ENCODE measurements around the gene MAT2A. TPM values are rescaled to one million over a fixed set of nuclear protein-coding genes. Genes with fewer than 3 reads are reported as not detected.

The MAT2A gene
- total and polyA plus RNA-seq, 9 of the 15 experiments (the other 6 are each of a cell fraction or from before 2014, with no cell fraction given) = 130 to 1,027 (median 240) TPM

DNA sequence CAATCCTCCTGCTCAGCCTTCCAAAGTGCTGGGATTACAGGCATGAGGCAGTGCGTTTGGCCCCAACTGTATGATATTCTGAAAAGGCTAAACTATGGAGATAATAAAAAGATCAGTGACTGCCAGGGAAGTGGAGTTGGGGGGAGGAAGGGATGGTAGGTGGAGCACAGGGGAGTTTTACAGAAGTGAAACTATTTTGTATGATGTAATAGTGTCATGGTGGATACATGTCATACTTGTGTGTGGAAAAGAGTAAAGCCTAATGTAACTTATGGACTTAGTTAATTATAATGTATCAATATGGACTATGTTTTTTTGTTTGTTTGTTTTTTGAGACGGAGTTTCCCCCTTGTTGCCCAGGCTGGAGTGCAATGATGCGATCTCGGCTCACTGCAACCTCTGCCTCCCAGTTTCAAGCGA lies 25.2 kb downstream of the MAT2A start (continued):
- TF ChIP-seq LARP7 (IDR thresholded peaks at IDR 0.05) (no peak), CHD2 (IDR thresholded peaks at IDR 0.05; ENCODE audit: low read depth, low read length) (no peak), ZNF41 (CRISPR knock-in tag; conservative IDR thresholded peaks at IDR 0.05) (peak; percentile 93), ZNF79 (CRISPR knock-in tag; IDR thresholded peaks at IDR 0.05; ENCODE audit: low read depth) (no peak), PHF8 (IDR thresholded peaks at IDR 0.05; ENCODE audit: borderline replicate concordance, low read length) (no peak), ZFPM2 (CRISPR knock-in tag; IDR thresholded peaks at IDR 0.05) (no peak), PTBP1 (IDR thresholded peaks at IDR 0.05; ENCODE audit: low read depth, low read length) (no peak), TARDBP (IDR thresholded peaks at IDR 0.05) (no peak), RBM25 (IDR thresholded peaks at IDR 0.05; ENCODE audit: low read depth, low read length, severe bottlenecking) (no peak), MBD2 (IDR thresholded peaks at IDR 0.05; ENCODE audit: borderline replicate concordance, low read depth) (no peak), CBX3 (IDR thresholded peaks at IDR 0.05; ENCODE audit: borderline replicate concordance in 1 of 2, low read length in 2 of 2) (no peak), CBX2 (IDR thresholded peaks at IDR 0.05; ENCODE audit: insufficient read depth, low read length, poor library complexity, severe bottlenecking) (no peak), ZKSCAN3 (CRISPR knock-in tag; IDR thresholded peaks at IDR 0.05) (no peak), ZNF184 (CRISPR knock-in tag; IDR thresholded peaks at IDR 0.05) (no peak), SMARCB1 (IDR thresholded peaks at IDR 0.05; ENCODE audit: insufficient read length, low read depth) (no peak), SRSF1 (IDR thresholded peaks at IDR 0.05; ENCODE audit: low read depth, low read length) (no peak), MIER1 (IDR thresholded peaks at IDR 0.05; ENCODE audit: low read depth) (no peak), CBFA2T3 (IDR thresholded peaks at IDR 0.05) (no peak)
- TF ChIP-seq, protein P1, sequence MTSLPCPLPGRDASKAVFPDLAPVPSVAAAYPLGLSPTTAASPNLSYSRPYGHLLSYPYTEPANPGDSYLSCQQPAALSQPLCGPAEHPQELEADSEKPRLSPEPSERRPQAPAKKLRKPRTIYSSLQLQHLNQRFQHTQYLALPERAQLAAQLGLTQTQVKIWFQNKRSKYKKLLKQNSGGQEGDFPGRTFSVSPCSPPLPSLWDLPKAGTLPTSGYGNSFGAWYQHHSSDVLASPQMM (CRISPR knock-in tag; IDR thresholded peaks at IDR 0.05) = no peak
- TF ChIP-seq, protein P2, sequence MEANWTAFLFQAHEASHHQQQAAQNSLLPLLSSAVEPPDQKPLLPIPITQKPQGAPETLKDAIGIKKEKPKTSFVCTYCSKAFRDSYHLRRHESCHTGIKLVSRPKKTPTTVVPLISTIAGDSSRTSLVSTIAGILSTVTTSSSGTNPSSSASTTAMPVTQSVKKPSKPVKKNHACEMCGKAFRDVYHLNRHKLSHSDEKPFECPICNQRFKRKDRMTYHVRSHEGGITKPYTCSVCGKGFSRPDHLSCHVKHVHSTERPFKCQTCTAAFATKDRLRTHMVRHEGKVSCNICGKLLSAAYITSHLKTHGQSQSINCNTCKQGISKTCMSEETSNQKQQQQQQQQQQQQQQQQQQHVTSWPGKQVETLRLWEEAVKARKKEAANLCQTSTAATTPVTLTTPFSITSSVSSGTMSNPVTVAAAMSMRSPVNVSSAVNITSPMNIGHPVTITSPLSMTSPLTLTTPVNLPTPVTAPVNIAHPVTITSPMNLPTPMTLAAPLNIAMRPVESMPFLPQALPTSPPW (CRISPR knock-in tag; IDR thresholded peaks at IDR 0.05) = peak; percentile 75
- TF ChIP-seq, protein P3, sequence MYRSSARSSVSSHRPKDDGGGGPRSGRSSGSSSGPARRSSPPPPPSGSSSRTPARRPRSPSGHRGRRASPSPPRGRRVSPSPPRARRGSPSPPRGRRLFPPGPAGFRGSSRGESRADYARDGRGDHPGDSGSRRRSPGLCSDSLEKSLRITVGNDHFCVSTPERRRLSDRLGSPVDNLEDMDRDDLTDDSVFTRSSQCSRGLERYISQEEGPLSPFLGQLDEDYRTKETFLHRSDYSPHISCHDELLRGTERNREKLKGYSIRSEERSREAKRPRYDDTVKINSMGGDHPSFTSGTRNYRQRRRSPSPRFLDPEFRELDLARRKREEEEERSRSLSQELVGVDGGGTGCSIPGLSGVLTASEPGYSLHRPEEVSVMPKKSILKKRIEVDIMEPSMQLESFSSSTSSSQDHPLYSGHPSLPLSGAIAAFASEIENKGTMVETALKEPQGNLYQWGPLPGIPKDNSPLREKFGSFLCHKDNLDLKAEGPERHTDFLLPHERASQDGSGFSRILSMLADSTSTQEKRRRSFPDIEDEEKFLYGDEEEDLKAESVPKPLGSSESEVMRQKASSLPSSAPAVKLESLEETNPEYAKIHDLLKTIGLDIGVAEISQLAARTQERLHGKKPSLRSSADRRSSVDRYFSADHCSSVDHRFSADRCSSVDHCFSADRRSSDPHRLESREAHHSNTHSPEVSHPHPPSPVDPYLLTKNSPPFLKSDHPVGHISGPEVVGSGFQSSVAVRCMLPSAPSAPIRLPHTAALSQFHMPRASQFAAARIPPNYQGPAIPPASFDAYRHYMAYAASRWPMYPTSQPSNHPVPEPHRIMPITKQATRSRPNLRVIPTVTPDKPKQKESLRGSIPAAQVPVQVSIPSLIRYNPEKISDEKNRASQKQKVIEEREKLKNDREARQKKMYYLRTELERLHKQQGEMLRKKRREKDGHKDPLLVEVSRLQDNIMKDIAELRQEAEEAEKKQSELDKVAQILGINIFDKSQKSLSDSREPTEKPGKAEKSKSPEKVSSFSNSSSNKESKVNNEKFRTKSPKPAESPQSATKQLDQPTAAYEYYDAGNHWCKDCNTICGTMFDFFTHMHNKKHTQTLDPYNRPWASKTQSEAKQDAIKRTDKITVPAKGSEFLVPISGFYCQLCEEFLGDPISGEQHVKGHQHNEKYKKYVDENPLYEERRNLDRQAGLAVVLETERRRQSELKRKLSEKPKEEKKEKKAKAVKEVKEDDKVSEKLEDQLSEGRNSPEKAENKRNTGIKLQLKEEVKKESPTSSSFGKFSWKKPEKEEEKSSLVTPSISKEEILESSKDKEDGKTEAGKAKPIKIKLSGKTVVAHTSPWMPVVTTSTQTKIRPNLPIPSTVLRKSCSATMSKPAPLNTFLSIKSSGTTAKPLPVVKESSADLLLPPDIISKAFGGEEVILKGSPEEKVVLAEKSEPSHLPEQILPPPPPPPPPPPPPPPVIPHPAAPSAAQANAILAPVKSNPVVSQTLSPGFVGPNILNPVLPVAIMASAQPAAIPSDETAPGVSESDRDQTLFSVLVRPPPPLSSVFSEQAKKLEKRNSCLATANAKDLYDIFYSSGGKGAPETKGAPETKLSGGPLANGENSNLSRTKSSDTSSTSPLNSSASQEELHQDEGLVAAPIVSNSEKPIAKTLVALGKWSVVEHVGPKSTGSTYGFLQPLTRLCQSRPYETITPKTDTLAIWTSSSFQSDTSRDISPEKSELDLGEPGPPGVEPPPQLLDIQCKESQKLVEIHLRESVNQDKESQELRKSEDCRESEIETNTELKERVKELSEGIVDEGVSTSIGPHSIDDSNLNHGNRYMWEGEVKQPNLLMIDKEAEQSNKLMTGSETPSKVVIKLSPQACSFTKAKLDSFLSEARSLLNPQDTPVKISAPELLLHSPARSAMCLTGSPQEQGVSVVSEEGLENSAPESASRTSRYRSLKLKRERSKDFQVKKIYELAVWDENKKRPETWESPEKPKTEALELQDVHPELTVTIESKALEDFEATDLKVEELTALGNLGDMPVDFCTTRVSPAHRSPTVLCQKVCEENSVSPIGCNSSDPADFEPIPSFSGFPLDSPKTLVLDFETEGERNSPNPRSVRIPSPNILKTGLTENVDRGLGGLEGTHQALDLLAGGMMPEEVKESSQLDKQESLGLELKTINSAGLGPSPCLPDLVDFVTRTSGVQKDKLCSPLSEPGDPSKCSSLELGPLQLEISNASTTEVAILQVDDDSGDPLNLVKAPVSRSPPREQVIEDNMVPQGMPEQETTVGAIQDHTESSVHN (IDR thresholded peaks at IDR 0.05; ENCODE audit: borderline replicate concordance in 1 of 2, low read depth in 1 of 2) = 0 out of 4 replicates have a peak, but pooled peaks of 1 of the 2 experiments have one; percentile 26

Measured in K562 (cell line).